Endothelial cell of umbilical vein (primary cell): ENCODE measurements around the gene IL1R2. TPM values are rescaled to one million over a fixed set of nuclear protein-coding genes. Genes with fewer than 3 reads are reported as not detected.

Experiments
- BruUV-seq: library from RNA; stranded (reverse); fragments of 400-500 nt; replicated peaks from 2 replicates; lab custom pipeline; 2021; lab: Mats Ljungman, UMichigan
- CTCF ChIA-PET: fragments of 300-600, 350-600 bp; sonication (Branson Sonifier 250); formaldehyde crosslinking; loops from one replicate; lab custom pipeline; 2021; ENCODE audit warnings: antibody characterized with exemption, inconsistent platforms; lab: Charles Lee
- POLR2A ChIA-PET: fragments of 300-600, 350-600 bp; sonication (Branson Sonifier 250); formaldehyde crosslinking; loops from one replicate; lab custom pipeline; 2021; ENCODE audit warnings: antibody characterized with exemption, inconsistent platforms; lab: Charles Lee
- DNase-seq: peaks from one replicate; pipeline ENCODE4 v3.0.0-alpha.2; 2011; ENCODE audit warnings: low read depth, low spot score
- FAIRE-seq: peaks from 2 replicates; lab custom pipeline; 2011; peaks lifted over from hg19 to GRCh38; lab: Jason Lieb, UNC
- H2AFZ ChIP-seq: 2 replicates; pipeline ENCODE4 v1.6.0; 2012; ENCODE audit warnings: low read depth, low read length, control low read depth, inconsistent platforms
- H3K27ac ChIP-seq: 2 replicates; pipeline ENCODE4 v1.5.1; 2011; ENCODE audit warnings: low read depth, mild to moderate bottlenecking, control low read depth, low read length, moderate library complexity; ENCODE audit not compliant: insufficient read depth
- H3K27me3 ChIP-seq, 2 experiments: 2 replicates each; pipeline versions ENCODE4 v1.6.0 to v1.6.1; 2011; ENCODE audit warnings: low read length in 2 of 2, mixed read lengths in 1 of 2; ENCODE audit not compliant: control insufficient read depth in 2 of 2, insufficient read depth in 2 of 2
- H3K36me3 ChIP-seq, 2 experiments: 2 replicates in 1 of 2; 3 replicates in 1 of 2; pipeline ENCODE4 v1.5.1; 2011; ENCODE audit warnings: low read length in 2 of 2, mild to moderate bottlenecking in 1 of 2, moderate library complexity in 1 of 2; ENCODE audit not compliant: control insufficient read depth in 2 of 2, insufficient read depth in 2 of 2; ENCODE audit errors: extremely low read depth in 1 of 2
- H3K4me1 ChIP-seq: 3 replicates; pipeline ENCODE4 v1.5.1; 2011; ENCODE audit warnings: mild to moderate bottlenecking, low read length; ENCODE audit not compliant: control insufficient read depth, insufficient read depth; ENCODE audit errors: extremely low read depth
- H3K4me2 ChIP-seq: 2 replicates; pipeline ENCODE4 v1.6.1; 2011; ENCODE audit warnings: low read length, control low read depth, mixed read lengths; ENCODE audit not compliant: insufficient read depth
- H3K4me3 ChIP-seq, 3 experiments: fragments of 200-600 bp in 1 of 3; sonication (generic), shearing (Covaris generic) in 1 of 3; replicated peaks in 1 of 3; 2 replicates each; pipeline ENCODE4 v1.5.1; 2011 to 2016; ENCODE audit warnings: control low read depth in 3 of 3, low read length in 3 of 3, mild to moderate bottlenecking in 2 of 3, inconsistent platforms in 1 of 3, low read depth in 1 of 3, moderate library complexity in 1 of 3; ENCODE audit not compliant: insufficient read depth in 1 of 3
- H3K79me2 ChIP-seq: 2 replicates; pipeline ENCODE4 v1.6.0; 2012; ENCODE audit warnings: low read length, inconsistent platforms; ENCODE audit not compliant: control insufficient read depth, insufficient read depth
- H3K9ac ChIP-seq: replicated peaks from 2 replicates; pipeline ENCODE3; 2011; ENCODE audit warnings: low read length, control low read depth; ENCODE audit not compliant: insufficient read depth; ENCODE audit errors: extremely low read depth
- H3K9me1 ChIP-seq: replicated peaks from 3 replicates; pipeline ENCODE4 v1.6.0; 2011; ENCODE audit warnings: mild to moderate bottlenecking, low read length; ENCODE audit not compliant: control insufficient read depth, insufficient read depth; ENCODE audit errors: extremely low read depth
- H3K9me3 ChIP-seq: replicated peaks from 2 replicates; pipeline ENCODE4 v1.5.1; 2012; ENCODE audit warnings: low read length, inconsistent platforms; ENCODE audit not compliant: control insufficient read depth, insufficient read depth
- H4K20me1 ChIP-seq: replicated peaks from 2 replicates; pipeline ENCODE3; 2011; ENCODE audit warnings: mild to moderate bottlenecking, low read length; ENCODE audit not compliant: control insufficient read depth, insufficient read depth; ENCODE audit errors: extremely low read depth
- EZH2 ChIP-seq: IDR thresholded peaks from 2 replicates; pipeline ENCODE4 v1.6.1; 2012; ENCODE audit warnings: borderline replicate concordance, low read depth, mild to moderate bottlenecking, moderate library complexity, low read length, inconsistent platforms; ENCODE audit not compliant: severe bottlenecking
- FOS ChIP-seq: IDR thresholded peaks from 2 replicates; pipeline ENCODE4 v1.6.1; 2011; ENCODE audit warnings: mild to moderate bottlenecking, low read length, moderate library complexity, borderline replicate concordance; ENCODE audit not compliant: insufficient read depth
- GATA2 ChIP-seq: IDR thresholded peaks from 2 replicates; pipeline ENCODE4 v1.7.0; 2011; ENCODE audit warnings: low read depth, mild to moderate bottlenecking, moderate library complexity, mixed read lengths, low read length; ENCODE audit not compliant: insufficient read length, insufficient read depth
- JUN ChIP-seq: IDR thresholded peaks from 2 replicates; pipeline ENCODE4 v1.6.1; 2011; ENCODE audit warnings: borderline replicate concordance, low read depth; ENCODE audit not compliant: insufficient read length, insufficient read depth
- MAX ChIP-seq: IDR thresholded peaks from 2 replicates; pipeline ENCODE4 v1.6.1; 2011; ENCODE audit not compliant: insufficient read depth, insufficient read length
- MYC ChIP-seq: IDR thresholded peaks from one replicate; pipeline ENCODE4 v1.6.1; 2011; ENCODE audit warnings: mild to moderate bottlenecking, low read depth, low read length
- POLR2A ChIP-seq: IDR thresholded peaks from 2 replicates; pipeline ENCODE4 v1.6.1; 2012; ENCODE audit warnings: low read depth, mild to moderate bottlenecking, control low read depth, low read length
- POLR2AphosphoS5 ChIP-seq: IDR thresholded peaks from 2 replicates; pipeline ENCODE4 v1.6.1; 2012; ENCODE audit warnings: low read depth, mild to moderate bottlenecking, control low read depth, low read length, moderate library complexity; ENCODE audit not compliant: insufficient read depth
- dilution Hi-C: fragments of 300-500 bp; cut with MboI; formaldehyde crosslinking; loops from one replicate; pipeline ENCODE4 v1.15.0; 2019; ENCODE audit warnings: low sequenced_read_pairs; ENCODE audit not compliant: extremely low pct_ligation_motif_present
- intact Hi-C: fragments of 100-400 bp; cut with micrococcal nuclease; formaldehyde crosslinking; loops from one replicate; pipeline ENCODE4 v1.10.0; 2022
- polyA plus RNA-seq, 4 experiments: library from polyadenylated mRNA; depleted of rRNA in 3 of 4; stranded (reverse) in 3 of 4; unstranded in 1 of 4; fragments of >200 nt; gene quantifications; 2 replicates each; pipeline versions ENCODE4 v1.2.1 to v1.2.3, GENCODE V29; 2011 to 2012; ENCODE audit warnings: missing spikeins in 1 of 4
- total RNA-seq: library from RNA; stranded (reverse); gene quantifications from 2 replicates; pipeline ENCODE4 v1.2.3, GENCODE V29; 2021
- TF ChIP-seq, protein P1 (sequence below), 2 donors: IDR thresholded peaks; 1 replicate in 1 of 2; 2 replicates in 1 of 2; pipeline ENCODE4 v1.5.1; 2011; ENCODE audit warnings: low read length in 2 of 2, mild to moderate bottlenecking in 2 of 2, moderate library complexity in 2 of 2, control low read depth in 1 of 2, inconsistent platforms in 1 of 2, low read depth in 1 of 2; ENCODE audit not compliant: insufficient read depth in 1 of 2; ENCODE audit errors: extremely low read depth in 1 of 2

IL1R2 gene
- total and polyA plus RNA-seq, 2 donors (not counting 3 experiments of a cell fraction or from before 2014, with no cell fraction given) = not detected

DNA sequence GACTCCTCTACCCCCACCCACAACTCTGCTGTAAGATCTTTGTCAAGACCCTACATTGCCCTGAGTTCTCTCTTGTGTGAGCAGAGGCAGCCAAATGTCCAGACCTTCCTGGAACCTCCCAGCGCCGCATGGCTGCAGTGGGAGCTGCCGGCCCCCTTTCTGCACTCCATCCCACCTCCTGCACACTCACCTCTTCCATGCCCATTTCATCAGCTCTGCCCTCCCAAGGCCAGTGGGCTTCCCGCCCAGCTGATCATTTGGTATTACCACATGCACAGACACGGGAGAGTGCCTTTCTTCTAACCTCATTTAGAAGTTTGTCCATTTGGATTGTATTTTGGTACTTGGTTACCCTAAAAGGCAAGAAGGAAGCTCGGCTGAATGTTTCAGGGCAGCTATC, 2.0 kb downstream of the IL1R2 start:
- Histone ChIP-seq H3K4me1 (no peaks in the 10 kb centered on the region), H3K9me3 (no peaks in the 10 kb centered on the region), H3K4me3 (no peak overlapping the region), H3K4me2 (no peak overlapping the region), H3K9me1 (no peaks in the 10 kb centered on the region), H3K27ac (no peak overlapping the region), H2AFZ (no peak overlapping the region), H4K20me1 (no peaks in the 10 kb centered on the region), H3K9ac (no peak overlapping the region), H3K79me2 (no peaks in the 10 kb centered on the region), H3K27me3 (peaks cover 17 to 19% of the 10 kb centered on the region in 2 experiments), H3K36me3 (no peaks in the 10 kb centered on the region)
- ChIA-PET CTCF (interaction anchor here (1.7 to 4.6 kb wide), 2 partner anchors 12 to 27 kb away, joined by 4 to 28 read pairs; no protein-coding TSS in a partner anchor), POLR2A (no interaction called here)
- no TSS peak for BruUV-seq
- FAIRE-seq (no peak), DNase-seq (no peak)
- dilution Hi-C loops (no loop called here), intact Hi-C loops (no loop called here)
- no peak for TF ChIP-seq MAX
- no peak for TF ChIP-seq GATA2
- no peak for TF ChIP-seq FOS
- TF ChIP-seq POLR2A = no peak
- no peak for TF ChIP-seq JUN
- no peak for TF ChIP-seq MYC
- no peak for TF ChIP-seq POLR2AphosphoS5
- TF ChIP-seq, protein P1, sequence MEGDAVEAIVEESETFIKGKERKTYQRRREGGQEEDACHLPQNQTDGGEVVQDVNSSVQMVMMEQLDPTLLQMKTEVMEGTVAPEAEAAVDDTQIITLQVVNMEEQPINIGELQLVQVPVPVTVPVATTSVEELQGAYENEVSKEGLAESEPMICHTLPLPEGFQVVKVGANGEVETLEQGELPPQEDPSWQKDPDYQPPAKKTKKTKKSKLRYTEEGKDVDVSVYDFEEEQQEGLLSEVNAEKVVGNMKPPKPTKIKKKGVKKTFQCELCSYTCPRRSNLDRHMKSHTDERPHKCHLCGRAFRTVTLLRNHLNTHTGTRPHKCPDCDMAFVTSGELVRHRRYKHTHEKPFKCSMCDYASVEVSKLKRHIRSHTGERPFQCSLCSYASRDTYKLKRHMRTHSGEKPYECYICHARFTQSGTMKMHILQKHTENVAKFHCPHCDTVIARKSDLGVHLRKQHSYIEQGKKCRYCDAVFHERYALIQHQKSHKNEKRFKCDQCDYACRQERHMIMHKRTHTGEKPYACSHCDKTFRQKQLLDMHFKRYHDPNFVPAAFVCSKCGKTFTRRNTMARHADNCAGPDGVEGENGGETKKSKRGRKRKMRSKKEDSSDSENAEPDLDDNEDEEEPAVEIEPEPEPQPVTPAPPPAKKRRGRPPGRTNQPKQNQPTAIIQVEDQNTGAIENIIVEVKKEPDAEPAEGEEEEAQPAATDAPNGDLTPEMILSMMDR (IDR thresholded peaks at IDR 0.05; ENCODE audit: extremely low read depth in 1 of 2, insufficient read depth in 1 of 2, low read depth in 1 of 2, low read length in 2 of 2) = no peak
- no peak for TF ChIP-seq EZH2
